ENCODE data around the gene APOOL. TPM values are rescaled to one million over a fixed set of nuclear protein-coding genes. Genes with fewer than 3 reads are reported as not detected.

The APOOL gene
- total and polyA plus RNA-seq, 2 donors (not counting 3 experiments of a cell fraction or from before 2014, with no cell fraction given): 3.4 to 17.4 TPM

DNA sequence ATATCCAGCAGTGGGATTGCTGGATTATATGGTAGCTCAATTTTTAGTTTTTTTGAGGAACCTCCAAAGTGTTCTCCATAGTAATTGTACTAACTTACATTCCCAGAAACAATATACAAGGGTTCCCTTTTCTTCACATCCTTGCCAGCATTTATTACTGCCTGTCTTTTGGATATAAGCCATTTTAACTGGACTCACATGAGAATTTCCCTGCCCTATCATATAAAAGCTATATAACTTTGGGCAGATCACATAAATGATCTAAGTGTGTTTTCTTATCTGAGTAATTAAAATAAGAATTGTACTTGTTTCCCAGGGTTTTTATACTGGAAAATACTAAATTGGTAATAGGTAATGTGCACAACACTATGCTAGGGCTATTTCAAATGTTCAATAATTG is 25.4 kb downstream of the APOOL start:
- ChIA-PET POLR2A (no interaction called here), CTCF (interaction anchor here (1.0 kb wide), 1 partner anchor 690 kb away, joined by 3 read pairs; no protein-coding TSS in a partner anchor)
- H3K36me3 ChIP-seq (ENCODE audit: control insufficient read depth in 2 of 2, extremely low read depth in 1 of 2, insufficient read depth in 2 of 2, low read length in 2 of 2): no peaks in the 10 kb centered on the region
- H3K9me3 ChIP-seq (replicated peaks; ENCODE audit: control insufficient read depth, insufficient read depth, low read length): no peaks in the 10 kb centered on the region
- FAIRE-seq (no peak), DNase-seq (ENCODE audit: low read depth, low spot score) (no peak)
- no peaks in the 10 kb centered on the region for H3K4me1 ChIP-seq (ENCODE audit: control insufficient read depth, extremely low read depth, insufficient read depth, low read length)
- no peak overlapping the region for H3K9ac ChIP-seq (replicated peaks; ENCODE audit: extremely low read depth, insufficient read depth, low read length)
- no peak overlapping the region for H3K27ac ChIP-seq (ENCODE audit: insufficient read depth, low read depth, low read length)
- no peak for TF ChIP-seq EZH2 (IDR thresholded peaks at IDR 0.05; ENCODE audit: borderline replicate concordance, low read depth, low read length, severe bottlenecking)
- TF ChIP-seq POLR2AphosphoS5 (IDR thresholded peaks at IDR 0.05; ENCODE audit: insufficient read depth, low read depth, low read length): no peak
- no peak for TF ChIP-seq GATA2 (IDR thresholded peaks at IDR 0.05; ENCODE audit: insufficient read depth, insufficient read length, low read depth, low read length)
- no peak for TF ChIP-seq POLR2A (IDR thresholded peaks at IDR 0.05; ENCODE audit: low read depth, low read length)
- no peak for TF ChIP-seq JUN (IDR thresholded peaks at IDR 0.05; ENCODE audit: borderline replicate concordance, insufficient read depth, insufficient read length, low read depth)
- TF ChIP-seq MYC (IDR thresholded peaks at IDR 0.05; ENCODE audit: low read depth, low read length): no peak
- no peak for TF ChIP-seq FOS (IDR thresholded peaks at IDR 0.05; ENCODE audit: borderline replicate concordance, insufficient read depth, low read length)
- TF ChIP-seq, protein P1, sequence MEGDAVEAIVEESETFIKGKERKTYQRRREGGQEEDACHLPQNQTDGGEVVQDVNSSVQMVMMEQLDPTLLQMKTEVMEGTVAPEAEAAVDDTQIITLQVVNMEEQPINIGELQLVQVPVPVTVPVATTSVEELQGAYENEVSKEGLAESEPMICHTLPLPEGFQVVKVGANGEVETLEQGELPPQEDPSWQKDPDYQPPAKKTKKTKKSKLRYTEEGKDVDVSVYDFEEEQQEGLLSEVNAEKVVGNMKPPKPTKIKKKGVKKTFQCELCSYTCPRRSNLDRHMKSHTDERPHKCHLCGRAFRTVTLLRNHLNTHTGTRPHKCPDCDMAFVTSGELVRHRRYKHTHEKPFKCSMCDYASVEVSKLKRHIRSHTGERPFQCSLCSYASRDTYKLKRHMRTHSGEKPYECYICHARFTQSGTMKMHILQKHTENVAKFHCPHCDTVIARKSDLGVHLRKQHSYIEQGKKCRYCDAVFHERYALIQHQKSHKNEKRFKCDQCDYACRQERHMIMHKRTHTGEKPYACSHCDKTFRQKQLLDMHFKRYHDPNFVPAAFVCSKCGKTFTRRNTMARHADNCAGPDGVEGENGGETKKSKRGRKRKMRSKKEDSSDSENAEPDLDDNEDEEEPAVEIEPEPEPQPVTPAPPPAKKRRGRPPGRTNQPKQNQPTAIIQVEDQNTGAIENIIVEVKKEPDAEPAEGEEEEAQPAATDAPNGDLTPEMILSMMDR (IDR thresholded peaks at IDR 0.05; ENCODE audit: extremely low read depth in 1 of 2, insufficient read depth in 1 of 2, low read depth in 1 of 2, low read length in 2 of 2): no peak
- TF ChIP-seq, protein P2, sequence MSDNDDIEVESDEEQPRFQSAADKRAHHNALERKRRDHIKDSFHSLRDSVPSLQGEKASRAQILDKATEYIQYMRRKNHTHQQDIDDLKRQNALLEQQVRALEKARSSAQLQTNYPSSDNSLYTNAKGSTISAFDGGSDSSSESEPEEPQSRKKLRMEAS (IDR thresholded peaks at IDR 0.05; ENCODE audit: insufficient read depth, insufficient read length): no peak
- no peak overlapping the region for H3K4me2 ChIP-seq (ENCODE audit: insufficient read depth, low read length)
- H3K4me3 ChIP-seq (replicated peaks in 1 of 3; ENCODE audit: insufficient read depth in 1 of 3, low read depth in 1 of 3, low read length in 3 of 3): no peak overlapping the region
- H2AFZ ChIP-seq (ENCODE audit: low read depth, low read length): no peak overlapping the region
- H3K79me2 ChIP-seq (ENCODE audit: control insufficient read depth, insufficient read depth, low read length): no peaks in the 10 kb centered on the region
- no TSS peak for BruUV-seq (replicated peaks)
- no peaks in the 10 kb centered on the region for H3K27me3 ChIP-seq (ENCODE audit: control insufficient read depth in 2 of 2, insufficient read depth in 2 of 2, low read length in 2 of 2)
- H4K20me1 ChIP-seq (replicated peaks; ENCODE audit: control insufficient read depth, extremely low read depth, insufficient read depth, low read length): no peaks in the 10 kb centered on the region
- intact Hi-C loops (cut with micrococcal nuclease) (no loop called here), dilution Hi-C loops (cut with MboI; ENCODE audit: extremely low pct_ligation_motif_present, low sequenced_read_pairs) (no loop called here)
- H3K9me1 ChIP-seq (replicated peaks; ENCODE audit: control insufficient read depth, extremely low read depth, insufficient read depth, low read length): no peaks in the 10 kb centered on the region

Data from endothelial cell of umbilical vein (primary cell).